ENCODE data around the gene PARD6B.
"Not testable (repeated sequence)": the region's sequence is repeated elsewhere in the genome, so short reads cannot be mapped to it uniquely, and the experiment has no call there.

PARD6B gene

GRCh38 chr20:50744143-50744792 is 12.9 kb downstream of the PARD6B start:
- DNase-seq, result peak in 1 of 10 donors; percentile 14
- intact Hi-C loops (cut with DNase I), result loop anchor here (10.0 kb wide), 3 partner anchors 79 to 549 kb away; partner anchors contain the start of gene CEBPB

- intact Hi-C loops (cut with DNase I), result loop anchor here (10.0 kb wide), 3 partner anchors 81 to 551 kb away; partner anchors contain the start of gene CEBPB
- DNase-seq, result no peak
Observed at GRCh38 chr20:50745634-50746137, 14.3 kb downstream of the PARD6B start.

GRCh38 chr20:50746138-50746940 is 15.0 kb downstream of the PARD6B start:
- DNase-seq, result no peak
- intact Hi-C loops (cut with DNase I), result loop anchor here (10.0 kb wide), 3 partner anchors 82 to 552 kb away; partner anchors contain the start of gene CEBPB

- intact Hi-C loops (cut with DNase I), result loop anchor here (10.0 kb wide), 3 partner anchors 82 to 552 kb away; partner anchors contain the start of gene CEBPB
- no peak for DNase-seq
Observed at GRCh38 chr20:50747275-50747674, 15.9 kb downstream of the PARD6B start.

GRCh38 chr20:50750145-50750671 is 18.8 kb downstream of the PARD6B start:
- no peak for DNase-seq
- intact Hi-C loops (cut with DNase I), result no loop called here

GRCh38 chr20:50753152-50753551 is 21.8 kb downstream of the PARD6B start:
- intact Hi-C loops (cut with DNase I), result no loop called here
- no peak for DNase-seq

GRCh38 chr20:50754420-50754819 is 23.0 kb downstream of the PARD6B start:
- intact Hi-C loops (cut with DNase I), result no loop called here
- DNase-seq, result no peak

GRCh38 chr20:50756447-50756846 is 25.1 kb downstream of the PARD6B start:
- intact Hi-C loops (cut with DNase I), result no loop called here
- no peak for DNase-seq

- intact Hi-C loops (cut with DNase I), result no loop called here
- DNase-seq, result no peak
Observed at GRCh38 chr20:50758469-50758868, 27.1 kb downstream of the PARD6B start.

- intact Hi-C loops (cut with DNase I), result no loop called here
- DNase-seq, result no peak
Observed at GRCh38 chr20:50758992-50759391, 27.6 kb downstream of the PARD6B start.

- no peak for DNase-seq
- intact Hi-C loops (cut with DNase I), result no loop called here
Observed at GRCh38 chr20:50759678-50760077, 28.3 kb downstream of the PARD6B start.

- no peak for DNase-seq
- intact Hi-C loops (cut with DNase I), result no loop called here
Observed at GRCh38 chr20:50762045-50762422, 30.7 kb downstream of the PARD6B start.

GRCh38 chr20:50762435-50763220 is 31.2 kb downstream of the PARD6B start:
- peak; percentile 52 to 93 (median 68) for DNase-seq
- intact Hi-C loops (cut with DNase I), result no loop called here

- intact Hi-C loops (cut with DNase I), result not testable (repeated sequence)
- peak in 1 of 10 donors; percentile 53 for DNase-seq
Observed at GRCh38 chr20:50763550-50764458, 32.4 kb downstream of the PARD6B start.

- DNase-seq, result peak in 1 of 10 donors; percentile 22
- intact Hi-C loops (cut with DNase I), result not testable (repeated sequence)
Observed at GRCh38 chr20:50765251-50765650, 33.9 kb downstream of the PARD6B start.

GRCh38 chr20:50765674-50766073 is 34.3 kb downstream of the PARD6B start:
- intact Hi-C loops (cut with DNase I), result no loop called here
- DNase-seq, result no peak

- intact Hi-C loops (cut with DNase I), result not testable (repeated sequence)
- DNase-seq, result peak in 1 of 10 donors; percentile 20
Observed at GRCh38 chr20:50766955-50767809, 35.8 kb downstream of the PARD6B start.

GRCh38 chr20:50768991-50769390 is 37.6 kb downstream of the PARD6B start:
- peak in 1 of 10 donors; percentile 63 for DNase-seq
- intact Hi-C loops (cut with DNase I), result not testable (repeated sequence)

Measured in posterior cingulate gyrus (tissue), 11 donors.